GM18868 (cell line): Measurements from ENCODE around the gene HMG20B.

ENCODE experiments used
- ATAC-seq: cut with Tn5 transposase; IDR thresholded peaks from one replicate; pipeline ENCODE4 v1.9.1; 2021; ENCODE audit warnings: mild to moderate bottlenecking, moderate library complexity; ENCODE audit not compliant: unreplicated experiment

The HMG20B gene

GRCh38 chr19:3536429-3537100, 36.2 kb upstream of the HMG20B start:
- no peak for ATAC-seq

DNA sequence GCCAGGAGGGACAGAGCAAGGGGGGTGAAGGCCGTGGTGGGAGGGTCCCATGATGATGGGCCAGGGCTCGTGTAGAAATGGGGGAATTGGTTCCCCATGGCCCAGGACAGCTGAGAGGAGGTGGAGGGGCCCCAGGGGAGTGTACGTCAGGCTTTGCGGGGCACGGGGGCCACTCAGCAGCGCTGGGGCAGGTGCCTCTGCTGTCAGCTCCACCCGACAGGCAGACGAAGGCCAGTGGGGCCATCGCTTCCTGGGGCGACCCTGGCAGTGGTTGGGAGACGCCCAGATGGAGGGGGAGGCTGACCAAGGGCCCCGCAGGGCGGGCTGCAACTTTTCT, 35.7 kb upstream of the HMG20B start:
- ATAC-seq = no peak

- no peak for ATAC-seq
Measured at GRCh38 chr19:3537438-3538240, 35.1 kb upstream of the HMG20B start.

GRCh38 chr19:3538258-3538929, 34.4 kb upstream of the HMG20B start:
- no peak for ATAC-seq

DNA sequence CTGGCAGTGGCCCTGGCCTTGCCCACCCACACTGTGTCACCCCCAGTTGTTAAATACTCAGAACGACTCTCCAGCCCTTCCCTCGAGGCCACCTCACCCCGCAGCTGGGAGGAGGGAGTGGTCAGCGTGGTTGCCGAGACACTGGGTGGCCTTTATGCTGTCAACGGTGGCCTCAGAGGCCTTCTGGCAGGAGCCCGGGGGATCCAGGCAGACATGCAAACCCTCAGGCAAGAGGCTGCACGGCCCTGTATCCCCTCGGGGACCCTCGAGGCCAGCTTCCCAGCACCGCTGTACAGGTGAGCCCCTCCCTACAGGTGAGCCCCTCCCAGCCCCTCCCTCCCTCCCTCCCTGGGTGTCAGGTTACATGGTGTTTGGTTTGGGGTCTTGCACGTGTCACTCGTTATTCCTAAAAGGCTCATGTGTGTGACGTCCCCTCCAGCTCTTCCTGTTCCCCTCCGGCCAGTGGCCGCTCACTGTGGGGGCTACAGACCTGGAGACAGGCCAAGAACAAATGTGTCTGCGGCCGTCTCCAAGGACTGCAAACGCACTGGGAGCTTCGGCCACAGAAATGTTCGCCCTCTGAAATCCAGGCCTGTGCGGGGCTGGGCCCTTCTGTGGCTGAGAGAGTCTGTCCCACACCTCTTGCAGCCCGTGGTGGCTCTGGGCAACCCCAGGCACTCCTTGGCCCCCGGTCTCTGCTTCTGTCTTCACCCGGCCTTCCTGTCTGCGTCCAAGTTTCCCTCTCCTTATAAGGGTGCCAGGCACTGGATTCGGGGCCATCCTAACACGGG, 33.6 kb upstream of the HMG20B start, which contains the start of gene TEKTIP1:
Gene TEKTIP1, plus strand, starts transcription at position 210 of the 791 bp plus-strand sequence. Its CDS starts 4 bp downstream, at position 214.
- no peak for ATAC-seq

DNA sequence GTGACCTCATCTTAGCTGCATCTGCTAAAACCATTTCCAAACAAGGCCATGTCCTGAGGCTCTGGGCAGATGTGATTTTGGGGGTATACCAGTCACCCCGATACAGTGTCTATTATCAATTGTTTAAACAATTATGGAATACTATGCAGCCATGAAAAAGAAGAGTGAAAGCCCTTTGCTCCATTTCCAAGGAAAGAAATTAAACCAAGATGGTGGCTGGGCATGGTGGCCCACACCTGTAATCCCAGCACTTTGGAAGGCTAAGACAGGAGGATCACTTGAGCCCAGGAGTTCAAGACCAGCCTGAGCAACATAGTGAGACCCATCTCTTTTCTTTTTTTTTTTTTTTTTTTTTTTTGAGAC, 33.0 kb upstream of the HMG20B start:
- no peak for ATAC-seq

GRCh38 chr19:3543150-3544057, 29.3 kb upstream of the HMG20B start:
- ATAC-seq = no peak

- ATAC-seq = no peak
Measured at GRCh38 chr19:3544058-3544376, 28.7 kb upstream of the HMG20B start.

- ATAC-seq = no peak
Measured at GRCh38 chr19:3544742-3545668, 27.7 kb upstream of the HMG20B start.

- ATAC-seq = no peak
Measured at GRCh38 chr19:3545669-3546034, 27.1 kb upstream of the HMG20B start.

DNA sequence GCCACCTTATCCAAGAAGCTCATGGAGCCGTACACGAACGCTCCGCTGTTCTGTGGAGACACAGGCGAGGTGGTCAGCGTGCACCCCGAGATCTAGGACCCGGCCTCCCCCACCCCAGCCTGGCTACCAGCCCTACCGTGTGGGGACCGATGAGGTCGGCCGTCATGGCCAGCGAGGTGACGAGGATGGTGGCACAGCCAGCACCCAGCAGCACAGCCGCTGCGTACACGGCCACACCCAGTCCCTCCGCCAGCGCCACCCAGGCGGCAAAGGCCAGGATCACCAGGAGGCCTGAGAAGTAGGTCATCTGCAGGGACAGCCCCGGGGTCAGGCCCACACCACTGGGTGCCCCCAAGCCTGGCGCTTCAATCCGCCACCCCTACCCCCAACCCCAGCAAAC, 26.6 kb upstream of the HMG20B start:
- ATAC-seq = no peak

GRCh38 chr19:3547301-3547731, 25.4 kb upstream of the HMG20B start:
- no peak for ATAC-seq

DNA sequence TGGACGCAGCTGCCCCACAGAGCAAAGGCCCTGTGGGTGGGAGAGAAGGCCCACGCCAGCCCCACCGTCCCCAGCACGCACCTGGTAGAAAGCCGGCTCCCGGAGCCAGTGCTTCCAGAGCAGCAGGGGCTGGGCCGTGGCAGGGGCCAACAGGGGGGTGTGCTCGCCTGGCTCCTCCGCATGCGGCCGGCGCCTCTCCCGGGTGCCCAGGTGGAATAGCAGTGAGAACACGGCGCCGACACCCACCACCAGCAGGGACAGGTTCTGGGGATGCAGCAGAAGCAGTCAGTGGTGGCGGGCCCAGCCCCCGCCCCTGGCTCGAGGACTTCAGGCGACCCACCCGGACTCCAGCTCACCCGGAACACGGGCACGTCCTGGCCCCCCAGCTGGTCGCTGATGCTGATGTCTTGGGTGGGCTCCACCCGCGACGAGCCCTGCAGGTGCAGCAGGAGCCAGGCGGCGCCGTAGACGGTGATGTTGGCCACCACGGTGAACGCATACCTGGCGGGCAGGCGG, 24.9 kb upstream of the HMG20B start:
- ATAC-seq = no peak

GRCh38 chr19:3548606-3549005, 24.1 kb upstream of the HMG20B start:
- no peak for ATAC-seq

DNA sequence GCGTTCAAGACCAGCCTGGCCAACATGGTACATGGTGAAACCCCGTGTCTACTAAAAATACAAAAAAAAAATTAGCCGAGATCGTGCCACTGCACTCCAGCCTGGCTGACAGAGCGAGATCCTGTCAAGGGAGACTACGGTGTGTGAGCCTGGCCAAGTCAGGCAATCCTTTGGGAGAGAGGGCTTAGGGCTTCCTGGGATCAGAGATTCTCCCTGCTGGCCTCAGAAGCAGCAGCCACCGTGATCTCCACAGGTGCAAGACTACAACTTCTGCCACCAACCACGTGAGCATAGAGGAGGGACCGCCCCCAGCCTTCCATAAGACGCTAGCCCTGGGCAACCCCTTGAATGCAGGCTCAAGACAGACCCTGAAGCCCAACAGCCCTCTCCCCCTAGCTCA, 22.9 kb upstream of the HMG20B start:
- no peak for ATAC-seq

DNA sequence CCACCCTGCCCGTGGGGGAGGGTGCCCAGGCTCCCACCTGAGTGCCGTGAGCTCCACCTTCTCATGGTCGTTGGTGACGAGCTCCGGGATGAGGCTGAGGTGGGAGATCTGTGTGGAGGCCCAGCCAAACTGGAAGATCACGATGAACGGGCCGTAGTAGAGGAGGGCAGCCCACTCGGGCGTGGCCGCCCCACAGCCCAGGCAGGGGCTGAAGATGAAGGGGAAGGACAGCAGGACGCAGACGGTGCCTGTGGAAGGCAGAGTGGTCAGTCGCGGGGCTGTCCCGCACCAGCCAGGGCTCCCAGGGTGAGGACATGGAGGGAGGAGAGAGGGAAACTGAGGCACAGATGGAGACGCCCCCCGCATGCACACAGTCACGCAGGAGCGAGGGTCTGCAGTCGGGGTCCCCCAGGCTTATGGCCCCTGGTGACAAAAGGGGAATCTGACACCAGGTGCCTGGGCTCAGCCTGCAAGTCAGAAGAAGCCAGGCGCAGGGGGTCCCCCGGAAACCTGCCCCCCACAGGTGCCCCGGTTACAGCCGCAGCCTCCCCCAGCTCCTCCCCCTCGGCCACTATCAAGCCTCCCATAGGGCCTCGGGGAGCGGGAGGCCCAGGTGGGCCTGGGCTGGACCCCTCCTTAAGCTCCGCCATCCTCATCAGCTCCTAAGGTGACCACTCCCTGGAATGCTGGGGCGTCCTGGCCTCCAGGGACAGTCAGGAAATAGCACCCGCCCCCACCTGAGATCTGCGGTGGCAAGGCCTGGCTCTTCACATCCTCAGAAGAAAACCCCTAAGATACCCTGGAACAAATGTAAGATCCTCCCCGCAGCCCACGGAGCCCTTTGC, 21.6 kb upstream of the HMG20B start:
- no peak for ATAC-seq

GRCh38 chr19:3551792-3552095, 21.0 kb upstream of the HMG20B start:
- ATAC-seq = no peak
